ENCODE data around the gene MEX3D.
"Not testable (repeated sequence)": the region's sequence is repeated elsewhere in the genome, so short reads cannot be mapped to it uniquely, and the experiment has no call there.

MEX3D gene

GRCh38 chr19:1549332-1549945 is 18.7 kb downstream of the MEX3D start:
- Histone ChIP-seq H3K4me3 (no peak overlapping the region), H3K36me3 (ENCODE audit: insufficient read depth, low read length) (no peaks in the 10 kb centered on the region), H3K9ac (ENCODE audit: insufficient read length) (no peak overlapping the region), H3K27ac (no peak overlapping the region), H3K9me3 (ENCODE audit: low read depth, low read length) (no peaks in the 10 kb centered on the region)
- no peak for DNase-seq (ENCODE audit: low read depth, low spot score)
- TF ChIP-seq POLR2AphosphoS5 (IDR thresholded peaks at IDR 0.05; ENCODE audit: borderline replicate concordance, low read depth, low read length) (no peak), FOXP2 (optimal IDR thresholded peaks at IDR 0.05; ENCODE audit: control extremely low read depth, extremely low read length, insufficient read depth) (no peak)

- no peak for DNase-seq (ENCODE audit: low read depth, low spot score)
- H3K27ac ChIP-seq, result no peak overlapping the region
- TF ChIP-seq EZH2 (IDR thresholded peaks at IDR 0.05) (no peak), POLR2AphosphoS5 (IDR thresholded peaks at IDR 0.05; ENCODE audit: borderline replicate concordance, low read depth, low read length) (no peak)
- no peak overlapping the region for H3K9ac ChIP-seq (ENCODE audit: insufficient read length)
- no peaks in the 10 kb centered on the region for H3K9me3 ChIP-seq (ENCODE audit: low read depth, low read length)
- no peak overlapping the region for H3K4me3 ChIP-seq
- H3K36me3 ChIP-seq (ENCODE audit: insufficient read depth, low read length), result no peaks in the 10 kb centered on the region
Measured at GRCh38 chr19:1540365-1540925, 27.7 kb downstream of the MEX3D start.

- H3K9ac ChIP-seq (ENCODE audit: insufficient read length); DNase-seq (ENCODE audit: low read depth, low spot score); H3K36me3 ChIP-seq (ENCODE audit: insufficient read depth, low read length); H3K27ac ChIP-seq; H3K9me3 ChIP-seq (ENCODE audit: low read depth, low read length); H3K4me3 ChIP-seq: not testable (repeated sequence)
Measured at GRCh38 chr19:1539749-1540148, 28.4 kb downstream of the MEX3D start.

- Histone ChIP-seq H3K27ac (no peak overlapping the region), H3K9me3 (ENCODE audit: low read depth, low read length) (no peaks in the 10 kb centered on the region), H3K9ac (ENCODE audit: insufficient read length) (no peak overlapping the region), H3K36me3 (ENCODE audit: insufficient read depth, low read length) (no peaks in the 10 kb centered on the region), H3K4me3 (no peak overlapping the region)
- DNase-seq (ENCODE audit: low read depth, low spot score), result no peak
- TF ChIP-seq EZH2 (IDR thresholded peaks at IDR 0.05), result no peak
- TF ChIP-seq POLR2AphosphoS5 (IDR thresholded peaks at IDR 0.05; ENCODE audit: borderline replicate concordance, low read depth, low read length), result no peak
- TF ChIP-seq FOXP2 (optimal IDR thresholded peaks at IDR 0.05; ENCODE audit: control extremely low read depth, extremely low read length, insufficient read depth), result no peak
Measured at GRCh38 chr19:1538978-1539377, 29.1 kb downstream of the MEX3D start.

- not testable (repeated sequence) for DNase-seq (ENCODE audit: low read depth, low spot score); H3K27ac ChIP-seq; H3K36me3 ChIP-seq (ENCODE audit: insufficient read depth, low read length); H3K4me3 ChIP-seq; H3K9me3 ChIP-seq (ENCODE audit: low read depth, low read length); H3K9ac ChIP-seq (ENCODE audit: insufficient read length)
Measured at GRCh38 chr19:1535699-1536098, 32.4 kb downstream of the MEX3D start.

GRCh38 chr19:1534972-1535371 is 33.2 kb downstream of the MEX3D start:
- Histone ChIP-seq H3K4me3 (no peak overlapping the region), H3K9ac (ENCODE audit: insufficient read length) (no peak overlapping the region), H3K36me3 (ENCODE audit: insufficient read depth, low read length) (no peaks in the 10 kb centered on the region), H3K27ac (no peak overlapping the region), H3K9me3 (ENCODE audit: low read depth, low read length) (no peaks in the 10 kb centered on the region)
- DNase-seq (ENCODE audit: low read depth, low spot score), result no peak
- TF ChIP-seq POLR2AphosphoS5 (IDR thresholded peaks at IDR 0.05; ENCODE audit: borderline replicate concordance, low read depth, low read length) (no peak), FOXP2 (optimal IDR thresholded peaks at IDR 0.05; ENCODE audit: control extremely low read depth, extremely low read length, insufficient read depth) (no peak), EZH2 (IDR thresholded peaks at IDR 0.05) (no peak)

- Histone ChIP-seq H3K4me3 (no peak overlapping the region), H3K9me3 (ENCODE audit: low read depth, low read length) (no peaks in the 10 kb centered on the region), H3K9ac (ENCODE audit: insufficient read length) (no peak overlapping the region), H3K36me3 (ENCODE audit: insufficient read depth, low read length) (no peaks in the 10 kb centered on the region), H3K27ac (no peak overlapping the region)
- no peak for DNase-seq (ENCODE audit: low read depth, low spot score)
- TF ChIP-seq FOXP2 (optimal IDR thresholded peaks at IDR 0.05; ENCODE audit: control extremely low read depth, extremely low read length, insufficient read depth) (no peak), EZH2 (IDR thresholded peaks at IDR 0.05) (no peak), POLR2AphosphoS5 (IDR thresholded peaks at IDR 0.05; ENCODE audit: borderline replicate concordance, low read depth, low read length) (no peak)
Measured at GRCh38 chr19:1533510-1534150, 34.5 kb downstream of the MEX3D start.

- Histone ChIP-seq H3K9me3 (ENCODE audit: low read depth, low read length) (no peaks in the 10 kb centered on the region), H3K27ac (no peak overlapping the region), H3K9ac (ENCODE audit: insufficient read length) (no peak overlapping the region), H3K36me3 (ENCODE audit: insufficient read depth, low read length) (no peaks in the 10 kb centered on the region), H3K4me3 (no peak overlapping the region)
- TF ChIP-seq FOXP2 (optimal IDR thresholded peaks at IDR 0.05; ENCODE audit: control extremely low read depth, extremely low read length, insufficient read depth) (no peak), POLR2AphosphoS5 (IDR thresholded peaks at IDR 0.05; ENCODE audit: borderline replicate concordance, low read depth, low read length) (no peak)
- DNase-seq (ENCODE audit: low read depth, low spot score), result no peak
Measured at GRCh38 chr19:1532003-1532402, 36.1 kb downstream of the MEX3D start.

GRCh38 chr19:1531587-1531986 is 36.5 kb downstream of the MEX3D start:
- no peak for DNase-seq (ENCODE audit: low read depth, low spot score)
- H3K9me3 ChIP-seq (ENCODE audit: low read depth, low read length), result no peaks in the 10 kb centered on the region
- no peaks in the 10 kb centered on the region for H3K36me3 ChIP-seq (ENCODE audit: insufficient read depth, low read length)
- H3K27ac ChIP-seq, result no peak overlapping the region
- TF ChIP-seq FOXP2 (optimal IDR thresholded peaks at IDR 0.05; ENCODE audit: control extremely low read depth, extremely low read length, insufficient read depth), result no peak
- TF ChIP-seq POLR2AphosphoS5 (IDR thresholded peaks at IDR 0.05; ENCODE audit: borderline replicate concordance, low read depth, low read length), result no peak
- no peak for TF ChIP-seq EZH2 (IDR thresholded peaks at IDR 0.05)
- H3K9ac ChIP-seq (ENCODE audit: insufficient read length), result no peak overlapping the region
- H3K4me3 ChIP-seq, result no peak overlapping the region

GRCh38 chr19:1530856-1531255 is 37.3 kb downstream of the MEX3D start:
- not testable (repeated sequence) for DNase-seq (ENCODE audit: low read depth, low spot score)

More at GRCh38 chr19:1530856-1531255, 37.3 kb downstream of the MEX3D start:
- H3K36me3 ChIP-seq (ENCODE audit: insufficient read depth, low read length); H3K9ac ChIP-seq (ENCODE audit: insufficient read length); H3K9me3 ChIP-seq (ENCODE audit: low read depth, low read length); H3K27ac ChIP-seq; H3K4me3 ChIP-seq: not testable (repeated sequence)
